NCI-H146 treated with DMSO at 0.1 percent for 48 hours (cell line): ENCODE measurements around the gene KRTAP4-3.
"Not testable (repeated sequence)": the region's sequence is repeated elsewhere in the genome, so short reads cannot be mapped to it uniquely, and the experiment has no call there.

Experiments used
- DNase-seq: peaks from one replicate; lab custom pipeline; 2025; ENCODE audit not compliant: unreplicated experiment; lab: John Stamatoyannopoulos, UW

KRTAP4-3 gene

DNA sequence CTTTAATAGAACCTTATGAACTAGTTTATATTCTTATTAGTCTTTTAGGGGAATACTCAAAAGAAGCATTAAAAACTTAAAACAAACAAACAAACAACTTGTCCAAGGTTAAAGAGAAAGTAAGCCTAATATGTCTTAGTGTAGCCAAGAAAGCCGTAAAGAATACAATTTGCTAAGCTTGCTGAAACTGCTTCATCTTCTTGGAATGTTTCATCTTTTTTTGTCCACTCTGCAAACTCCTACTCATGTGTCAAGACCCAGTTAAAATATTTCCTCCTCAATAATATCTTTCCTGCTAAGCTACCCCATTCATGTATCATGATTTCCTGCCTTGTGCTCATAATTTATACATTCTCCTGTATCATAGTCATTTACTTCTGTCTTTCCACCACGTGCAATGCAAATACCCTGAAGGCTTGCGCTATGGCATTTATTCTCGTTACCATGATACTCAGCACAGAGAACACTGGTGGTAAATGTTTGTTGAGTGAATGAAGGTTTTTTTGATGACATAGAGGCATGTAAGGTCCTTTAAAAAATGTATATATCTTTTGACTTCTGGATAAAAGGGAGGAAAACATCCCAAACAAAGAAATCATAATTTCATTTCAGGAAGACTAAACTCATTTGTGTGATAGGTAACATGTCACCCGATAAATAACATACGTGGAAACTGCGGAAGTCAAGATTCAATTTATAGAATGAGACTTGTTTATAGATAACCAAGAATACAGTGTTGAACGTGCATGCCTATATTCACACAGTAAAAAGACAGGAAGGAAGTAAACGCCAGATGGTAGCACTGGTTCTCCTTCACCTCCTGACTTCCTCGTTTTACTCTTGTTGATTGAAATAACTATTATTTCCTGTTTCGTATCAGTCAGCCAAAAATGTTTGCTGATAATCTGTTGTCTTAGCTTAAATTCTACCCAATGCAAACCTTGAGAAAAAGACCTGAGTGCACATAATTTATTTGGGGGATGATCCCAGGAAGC, 48.0 kb downstream of the KRTAP4-3 start:
- DNase-seq = not testable (repeated sequence)

DNA sequence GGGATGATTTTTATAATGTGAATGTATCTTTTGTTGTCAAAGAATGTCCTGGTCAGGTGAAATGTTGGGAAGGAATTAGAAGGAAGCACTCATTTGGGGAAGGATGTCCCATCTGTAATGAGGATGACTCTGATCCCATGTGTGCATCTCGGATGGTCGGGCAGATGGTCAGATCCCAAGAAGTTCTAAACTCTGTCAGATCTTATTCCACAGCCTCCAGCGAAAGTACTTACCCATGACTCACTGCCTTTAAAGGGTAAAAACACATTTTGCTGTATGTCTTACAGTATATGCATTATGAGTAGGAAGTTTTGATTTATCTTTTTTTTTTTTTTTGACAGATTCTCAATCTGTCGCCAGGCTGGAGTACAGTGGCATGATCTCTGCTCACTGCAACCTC, 49.3 kb downstream of the KRTAP4-3 start:
- DNase-seq = no peak

DNA sequence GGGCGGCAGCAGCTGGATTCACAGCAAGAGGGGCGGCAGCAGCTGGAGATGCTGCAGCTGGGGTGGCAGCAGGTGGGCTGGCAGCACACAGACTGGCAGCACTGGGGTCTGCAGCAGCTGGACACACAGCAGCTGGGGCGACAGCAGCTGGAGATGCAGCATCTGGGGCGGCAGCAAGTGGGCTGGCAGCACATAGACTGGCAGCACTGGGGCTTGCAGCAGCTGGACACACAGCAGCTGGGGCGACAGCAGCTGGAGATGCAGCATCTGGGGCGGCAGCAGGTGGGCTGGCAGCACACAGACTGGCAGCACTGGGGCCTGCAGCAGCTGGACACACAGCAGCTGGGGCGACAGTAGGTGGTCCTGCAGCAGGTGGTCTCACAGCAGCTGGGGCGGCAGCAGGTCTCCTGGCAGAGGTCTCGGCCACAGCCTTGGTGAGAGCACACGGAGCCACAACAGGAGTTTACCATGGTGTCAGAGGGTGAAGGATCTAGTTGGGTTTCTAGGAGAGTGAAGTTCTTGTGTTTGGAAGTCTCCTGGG, 50.1 kb downstream of the KRTAP4-3 start, which contains the start of gene KRTAP4-11:
KRTAP4-11 (minus strand) TSS at position 528 of the 541 bp plus-strand sequence; CDS start at position 470, 58 bp downstream.
- DNase-seq = not testable (repeated sequence)
